HUES6 (cell line): Measurements from ENCODE around the gene DYRK1A.
"Not testable (repeated sequence)": the region's sequence is repeated elsewhere in the genome, so short reads cannot be mapped to it uniquely, and the experiment has no call there.

Experiments used
- H3K27ac ChIP-seq: 2 replicates; pipeline ENCODE4 v1.7.0; 2013; ENCODE audit warnings: low read depth, mild to moderate bottlenecking, low read length, inconsistent platforms
- H3K27me3 ChIP-seq: 2 replicates; pipeline ENCODE4 v1.6.1; 2013; ENCODE audit warnings: low read length; ENCODE audit not compliant: control insufficient read depth, insufficient read depth
- H3K36me3 ChIP-seq: 2 replicates; pipeline ENCODE4 v1.6.1; 2013; ENCODE audit warnings: low read length; ENCODE audit not compliant: control insufficient read depth, insufficient read depth
- H3K4me1 ChIP-seq: 2 replicates; pipeline ENCODE4 v1.6.1; 2013; ENCODE audit warnings: low read length; ENCODE audit not compliant: control insufficient read depth, insufficient read depth
- H3K4me3 ChIP-seq: 2 replicates; pipeline ENCODE4 v1.5.1; 2013; ENCODE audit warnings: low read depth, low read length
- H3K9ac ChIP-seq: one replicate; pipeline ENCODE4 v1.6.1; 2013; ENCODE audit warnings: mild to moderate bottlenecking, low read length
- H3K9me3 ChIP-seq: 2 replicates; pipeline ENCODE4 v1.6.1; 2013; ENCODE audit warnings: low read depth, low read length; ENCODE audit not compliant: control insufficient read depth, insufficient read depth

Gene DYRK1A

DNA sequence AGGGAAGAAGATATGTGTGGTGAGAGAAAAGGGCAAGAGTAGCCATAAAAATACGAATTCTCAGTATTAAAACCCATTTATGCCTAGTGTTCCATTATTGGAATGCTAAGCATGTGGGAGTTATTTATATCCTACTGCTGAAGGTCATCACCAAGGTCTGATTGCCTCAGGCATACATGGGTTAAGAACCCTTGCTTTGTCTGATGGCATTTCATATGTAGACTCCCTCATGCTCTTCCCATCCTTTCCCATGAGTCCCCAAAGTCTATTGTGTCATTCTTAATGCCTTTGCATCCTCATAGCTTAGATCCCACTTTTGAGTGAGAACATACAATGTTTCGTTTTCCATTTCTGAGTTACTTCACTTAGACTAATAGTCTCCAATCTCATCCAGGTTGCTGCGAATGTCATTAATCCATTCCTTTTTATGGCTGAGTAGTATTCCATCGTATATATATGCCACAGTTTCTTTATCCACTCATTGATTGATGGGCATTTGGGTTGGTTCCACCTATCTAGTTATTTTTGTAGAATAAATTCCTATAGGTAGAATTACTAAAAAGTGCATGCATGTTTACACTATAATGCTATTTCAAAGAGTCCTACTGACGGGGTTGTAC, 172.5 kb downstream of the DYRK1A start:
- peaks cover 28% of the 10 kb centered on the region for H3K9me3 ChIP-seq
- no peaks in the 10 kb centered on the region for H3K27me3 ChIP-seq

DNA sequence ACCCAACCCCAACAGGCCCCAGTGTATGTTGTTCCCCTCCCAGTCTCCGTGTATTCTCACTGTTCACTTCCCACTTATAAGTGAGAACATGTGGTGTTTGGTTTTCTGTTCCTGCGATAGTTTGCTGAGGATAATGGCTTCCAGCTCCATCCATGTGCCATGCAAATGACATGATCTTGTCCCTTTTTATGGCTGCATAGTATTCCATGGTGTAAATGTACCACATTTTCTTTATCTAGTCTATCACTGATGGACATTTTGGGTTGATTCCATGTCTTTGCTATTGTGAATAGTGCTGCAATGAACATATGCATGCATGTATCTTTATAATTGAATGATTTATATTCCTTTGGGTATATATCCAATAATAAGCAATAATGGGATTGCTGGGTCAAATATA, 174.6 kb downstream of the DYRK1A start:
- H3K36me3 ChIP-seq, H3K4me3 ChIP-seq, H3K4me1 ChIP-seq, H3K27me3 ChIP-seq, H3K27ac ChIP-seq, H3K9ac ChIP-seq: not testable (repeated sequence)
- H3K9me3 ChIP-seq: peaks cover 19% of the 10 kb centered on the region

More for the DNA sequence above, 172.5 kb downstream of the DYRK1A start:
- Histone ChIP-seq H3K27ac (no peak overlapping the region), H3K9ac (no peak overlapping the region), H3K36me3 (no peaks in the 10 kb centered on the region), H3K4me3 (no peak overlapping the region), H3K4me1 (no peaks in the 10 kb centered on the region)

DNA sequence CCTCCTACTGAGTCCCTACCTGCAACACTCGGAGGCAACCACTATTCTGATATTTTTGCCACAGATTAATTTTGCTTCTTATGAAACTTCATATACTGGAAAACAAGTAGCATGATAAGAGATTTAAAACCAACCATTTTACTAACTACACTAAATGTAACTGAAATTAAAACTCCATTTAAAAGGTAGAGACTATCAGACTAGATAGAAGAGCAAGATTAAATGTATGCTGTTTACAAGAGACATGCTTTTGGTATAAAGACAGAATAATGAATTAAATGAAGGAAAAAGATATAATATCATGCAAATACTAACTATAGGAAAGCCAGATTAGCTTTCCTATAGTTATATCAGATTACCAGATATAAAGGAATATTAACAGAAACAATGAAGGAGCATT, 175.9 kb downstream of the DYRK1A start:
- Histone ChIP-seq H3K9me3 (peaks cover 9% of the 10 kb centered on the region; the same call in 1 of the 2 replicates), H3K27ac (no peak overlapping the region), H3K36me3 (no peaks in the 10 kb centered on the region), H3K9ac (no peak overlapping the region), H3K4me3 (no peak overlapping the region), H3K27me3 (no peaks in the 10 kb centered on the region), H3K4me1 (peaks cover 13% of the 10 kb centered on the region)

DNA sequence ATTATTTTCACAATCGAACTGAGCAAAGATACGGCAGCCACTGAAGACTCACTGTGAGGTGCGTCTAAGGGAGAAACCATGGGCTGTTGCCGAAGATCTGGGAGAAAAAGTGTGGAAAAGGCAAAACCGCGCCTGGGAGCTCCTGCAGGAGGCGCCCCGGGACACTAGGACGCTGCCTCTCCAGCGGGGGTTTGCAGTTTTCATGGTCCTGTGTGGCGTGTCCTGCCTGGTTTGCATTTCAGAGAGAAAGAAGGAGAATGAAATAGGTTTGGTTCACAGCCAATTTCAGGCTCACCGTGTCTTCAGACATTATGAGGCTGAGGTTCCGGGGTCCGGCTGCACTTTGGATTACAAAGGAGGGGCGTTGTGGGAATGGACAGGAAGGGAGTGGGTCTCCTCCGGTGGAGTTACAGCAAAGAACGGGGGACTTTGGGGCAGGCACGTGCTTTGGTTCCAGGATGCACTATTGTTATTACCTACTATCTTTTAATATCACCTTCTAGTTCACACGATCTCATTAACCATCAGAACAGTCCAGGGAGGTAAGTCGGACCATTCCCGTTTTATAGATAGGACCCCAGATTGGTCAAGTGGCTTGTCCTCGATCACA, 179.8 kb downstream of the DYRK1A start:
- H3K36me3 ChIP-seq: no peaks in the 10 kb centered on the region
- H3K9ac ChIP-seq: no peak overlapping the region
- peaks cover 9% of the 10 kb centered on the region; the same call in 1 of the 2 replicates for H3K9me3 ChIP-seq
- no peak overlapping the region for H3K4me3 ChIP-seq
- H3K27me3 ChIP-seq: no peaks in the 10 kb centered on the region
- no peak overlapping the region for H3K27ac ChIP-seq
- H3K4me1 ChIP-seq: peaks cover 22% of the 10 kb centered on the region

DNA sequence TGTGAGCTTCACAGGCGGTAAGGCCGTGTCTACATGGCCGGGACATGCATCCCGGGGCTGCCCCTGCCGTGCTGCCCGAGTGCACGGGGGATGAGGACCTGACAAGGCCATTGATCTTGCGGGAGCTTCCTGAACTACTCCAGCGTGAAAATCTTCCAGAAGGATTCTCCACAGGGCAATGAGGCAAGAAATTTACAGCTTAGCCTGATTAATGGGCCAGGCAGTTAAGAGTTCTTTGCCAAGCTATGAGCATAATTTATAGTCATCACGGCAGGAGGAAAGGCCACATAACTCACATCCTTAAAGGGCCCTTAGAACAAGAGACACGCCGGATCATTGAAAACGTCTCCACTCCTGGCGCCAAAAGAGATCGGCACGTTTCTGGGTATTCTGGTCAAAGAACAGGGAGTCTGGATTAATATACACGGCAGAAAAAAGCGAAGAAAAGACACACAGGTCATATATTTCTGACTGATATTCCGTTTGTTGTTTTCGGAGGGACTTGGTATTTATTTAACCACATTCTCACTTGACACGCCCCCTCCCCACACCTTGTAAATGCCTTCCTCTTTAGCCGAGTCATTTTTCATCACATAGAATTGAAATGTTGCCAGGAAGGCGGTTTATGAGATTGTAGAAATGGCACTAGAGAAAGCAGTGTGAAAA, 180.5 kb downstream of the DYRK1A start:
- H3K27ac ChIP-seq: no peak overlapping the region
- peaks cover 8% of the 10 kb centered on the region; the same call in 1 of the 2 replicates for H3K9me3 ChIP-seq
- no peaks in the 10 kb centered on the region for H3K36me3 ChIP-seq
- H3K4me1 ChIP-seq: peaks cover 29% of the 10 kb centered on the region
- no peak overlapping the region for H3K4me3 ChIP-seq
- no peaks in the 10 kb centered on the region for H3K27me3 ChIP-seq
- no peak overlapping the region for H3K9ac ChIP-seq

DNA sequence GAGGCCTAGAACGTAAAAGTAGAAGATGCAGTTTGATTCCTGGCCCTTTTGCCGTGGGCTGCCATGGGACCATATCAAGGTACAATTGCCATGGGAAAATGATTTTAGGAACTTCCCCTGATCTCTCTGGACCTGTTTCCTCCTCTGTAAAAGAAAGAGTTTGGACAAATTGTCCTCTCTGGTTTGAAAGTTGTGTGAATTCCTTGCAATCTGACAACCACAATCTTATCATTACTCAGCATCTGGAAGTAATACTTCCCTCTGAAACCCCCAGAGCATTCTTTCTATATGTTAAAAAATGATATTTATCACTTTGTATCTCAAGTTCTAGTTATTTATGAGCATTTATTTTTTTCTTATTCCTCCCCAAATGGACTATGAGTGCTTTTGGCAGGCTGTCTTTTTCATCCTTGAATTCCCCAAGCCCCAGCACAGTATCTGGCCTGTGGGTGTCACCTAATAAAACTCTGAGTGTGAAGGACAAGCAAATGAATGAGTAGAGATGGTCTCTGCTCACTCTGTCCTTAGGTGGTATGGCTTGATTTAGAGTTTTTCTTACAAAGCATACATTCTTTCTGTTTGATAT, 181.1 kb downstream of the DYRK1A start:
- Histone ChIP-seq H3K4me3 (no peak overlapping the region), H3K27ac (no peak overlapping the region), H3K9me3 (peaks cover 1% of the 10 kb centered on the region; the same call in 1 of the 2 replicates), H3K4me1 (peaks cover 30% of the 10 kb centered on the region), H3K36me3 (no peaks in the 10 kb centered on the region), H3K9ac (no peak overlapping the region), H3K27me3 (no peaks in the 10 kb centered on the region)

DNA sequence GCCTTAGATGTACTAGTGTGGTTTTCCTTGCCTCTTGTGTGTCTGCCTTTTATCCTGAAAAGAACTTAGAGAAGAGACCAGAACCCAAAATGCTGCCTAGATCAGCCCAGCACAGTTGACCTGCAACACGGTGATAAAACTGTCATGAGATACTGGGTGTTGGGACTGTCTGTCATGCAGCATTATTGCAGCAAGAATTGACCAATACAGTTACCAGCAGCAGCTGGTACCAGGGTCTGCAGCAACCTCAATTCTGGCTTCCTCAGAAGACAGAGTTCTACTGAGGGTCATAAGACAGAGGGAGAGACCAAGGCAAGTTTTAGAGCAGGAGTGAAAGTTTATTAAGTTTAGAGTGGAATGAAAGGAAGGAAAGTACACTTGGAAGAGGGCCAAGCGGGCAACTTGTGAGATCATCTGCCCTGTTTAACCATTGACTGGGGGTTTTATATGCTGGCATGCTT, 182.0 kb downstream of the DYRK1A start:
- Histone ChIP-seq H3K27ac (no peak overlapping the region), H3K36me3 (no peaks in the 10 kb centered on the region), H3K27me3 (no peaks in the 10 kb centered on the region), H3K9ac (no peak overlapping the region), H3K9me3 (no peaks in the 10 kb centered on the region), H3K4me1 (peaks cover 30% of the 10 kb centered on the region), H3K4me3 (no peak overlapping the region)

DNA sequence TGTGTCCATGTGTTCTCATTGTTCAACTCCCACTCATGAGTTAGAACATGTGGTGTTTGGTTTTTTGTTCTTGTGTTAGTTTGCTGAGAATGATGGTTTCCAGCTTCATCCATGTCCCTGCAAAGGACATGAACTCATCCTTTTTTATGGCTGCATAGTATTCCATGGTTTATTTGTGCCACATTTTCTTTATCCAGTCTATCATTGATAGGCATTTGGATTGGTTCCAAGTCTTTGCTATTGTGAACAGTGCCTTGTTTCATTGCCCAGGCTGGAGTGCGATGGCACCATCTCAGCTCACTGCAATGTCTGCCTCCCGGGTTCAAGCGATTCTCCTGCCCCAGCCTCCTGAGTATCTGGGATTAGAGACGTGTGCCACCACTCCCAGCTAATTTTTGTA, 183.2 kb downstream of the DYRK1A start:
- H3K4me1 ChIP-seq: peaks cover 30% of the 10 kb centered on the region
- not testable (repeated sequence) for H3K36me3 ChIP-seq, H3K9ac ChIP-seq, H3K9me3 ChIP-seq, H3K4me3 ChIP-seq, H3K27ac ChIP-seq, H3K27me3 ChIP-seq

DNA sequence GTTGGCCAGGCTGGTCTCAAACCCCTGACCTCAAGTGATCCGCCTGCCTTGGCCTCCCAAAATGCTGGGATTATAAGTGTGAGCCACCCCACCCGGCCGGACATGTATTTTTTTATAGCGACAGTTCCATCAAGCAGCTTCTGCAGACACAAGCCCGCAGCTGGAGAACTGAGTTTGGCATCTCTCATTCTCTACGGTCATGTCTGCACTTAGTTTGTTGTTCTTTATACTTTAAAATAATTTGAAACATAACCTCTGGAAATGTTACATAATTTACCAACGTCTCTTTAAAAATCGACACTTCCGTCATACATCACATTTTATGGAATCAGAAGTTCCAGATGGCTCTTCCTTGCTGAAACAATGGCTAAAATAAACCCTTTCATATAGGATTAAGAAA, 183.6 kb downstream of the DYRK1A start:
- H3K36me3 ChIP-seq: no peaks in the 10 kb centered on the region
- no peaks in the 10 kb centered on the region for H3K27me3 ChIP-seq
- H3K9ac ChIP-seq: no peak overlapping the region
- H3K27ac ChIP-seq: no peak overlapping the region
- H3K9me3 ChIP-seq: no peaks in the 10 kb centered on the region
- H3K4me1 ChIP-seq: peaks cover 30% of the 10 kb centered on the region
- H3K4me3 ChIP-seq: no peak overlapping the region

DNA sequence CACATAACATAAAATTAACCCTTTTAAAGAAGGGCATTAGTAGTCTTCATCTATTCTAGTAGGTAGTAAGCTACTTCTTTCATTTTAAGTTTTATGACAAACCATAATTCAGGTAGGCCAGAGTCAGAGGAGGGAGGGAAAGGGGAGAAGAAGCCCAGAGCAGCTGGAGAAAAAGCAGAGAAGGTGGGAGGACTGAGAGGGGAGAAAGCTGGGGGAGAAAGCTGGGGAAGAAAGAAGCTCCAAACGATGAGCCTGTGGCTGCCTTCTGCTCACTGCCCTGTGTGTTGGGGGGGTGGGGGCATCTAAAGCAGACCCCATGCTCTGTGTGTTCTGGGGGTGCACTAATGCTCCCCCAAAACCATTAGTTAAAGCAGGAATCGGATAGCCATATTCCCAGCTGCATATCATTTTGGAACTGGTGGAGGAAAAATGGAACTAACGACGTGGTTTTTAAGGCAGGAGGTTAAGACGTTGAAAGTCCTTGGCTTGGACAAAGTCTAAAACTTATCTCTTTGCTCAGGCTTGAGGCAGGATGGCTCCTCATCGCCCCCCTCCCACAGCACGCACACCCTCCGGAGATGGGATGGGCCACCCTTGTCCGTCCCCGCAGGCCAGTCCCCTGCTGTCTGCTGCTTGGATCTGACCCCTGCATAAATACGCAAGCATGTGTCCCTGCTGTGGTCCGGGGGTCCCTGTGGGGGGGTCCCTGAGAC, 184.2 kb downstream of the DYRK1A start:
- Histone ChIP-seq H3K4me1 (peaks cover 30% of the 10 kb centered on the region), H3K27ac (no peak overlapping the region), H3K9me3 (no peaks in the 10 kb centered on the region), H3K9ac (no peak overlapping the region), H3K4me3 (no peak overlapping the region), H3K36me3 (no peaks in the 10 kb centered on the region), H3K27me3 (no peaks in the 10 kb centered on the region)
